WTC11 (cell line): Measurements from ENCODE around the gene TRIM47. TPM values are rescaled to one million over a fixed set of nuclear protein-coding genes. Genes with fewer than 3 reads are reported as not detected.
A peak's percentile ranks its signal among the peaks of the same experiment; 100 is the strongest.

Experiments
- ARID4B ChIP-seq: sonication (generic); formaldehyde crosslinking; IDR thresholded peaks from 2 replicates; pipeline ENCODE4 v1.8.0; 2023; ENCODE audit warnings: missing genetic modification reagents, mild to moderate bottlenecking, borderline replicate concordance
- ATF1 ChIP-seq: sonication (generic); formaldehyde crosslinking; IDR thresholded peaks from 2 replicates; pipeline ENCODE4 v1.8.1; 2023; ENCODE audit warnings: mild to moderate bottlenecking, moderate library complexity, missing genetic modification reagents
- ATF2 ChIP-seq: sonication (generic); formaldehyde crosslinking; IDR thresholded peaks from 2 replicates; pipeline ENCODE4 v1.8.1; 2022; ENCODE audit warnings: low read depth, missing genetic modification reagents, borderline replicate concordance
- ATF3 ChIP-seq: sonication (generic); formaldehyde crosslinking; conservative IDR thresholded peaks from 2 replicates; pipeline ENCODE4 v1.8.1; 2022; ENCODE audit warnings: mild to moderate bottlenecking, missing genetic modification reagents
- ATF6 ChIP-seq: sonication (generic); formaldehyde crosslinking; IDR thresholded peaks from 2 replicates; pipeline ENCODE4 v1.8.1; 2023; ENCODE audit warnings: mild to moderate bottlenecking, missing genetic modification reagents
- CBFB ChIP-seq: sonication (generic); formaldehyde crosslinking; IDR thresholded peaks from 2 replicates; pipeline ENCODE4 v1.8.1; 2022; ENCODE audit warnings: mild to moderate bottlenecking, low read depth, missing genetic modification reagents
- CDX4 ChIP-seq: fragments of 250-450 bp; sonication (Bioruptor Pico); IDR thresholded peaks from 2 replicates; pipeline ENCODE4 v1.9.0; 2021; ENCODE audit warnings: moderate library complexity, mild to moderate bottlenecking, inconsistent platforms, borderline replicate concordance
- CREB1 ChIP-seq: sonication (generic); formaldehyde crosslinking; IDR thresholded peaks from 2 replicates; pipeline ENCODE4 v1.8.0; 2023; ENCODE audit warnings: mild to moderate bottlenecking, missing genetic modification reagents
- E2F4 ChIP-seq: sonication (generic); formaldehyde crosslinking; IDR thresholded peaks from 2 replicates; pipeline ENCODE4 v1.8.1; 2022; ENCODE audit warnings: low read depth, mild to moderate bottlenecking, moderate library complexity, missing genetic modification reagents, borderline replicate concordance
- ERG ChIP-seq: fragments of 250-450 bp; sonication (Bioruptor Pico); IDR thresholded peaks from 2 replicates; pipeline ENCODE4 v1.8.0; 2021; ENCODE audit warnings: mild to moderate bottlenecking
- ESRRA ChIP-seq: sonication (generic); formaldehyde crosslinking; IDR thresholded peaks from 2 replicates; pipeline ENCODE4 v1.8.1; 2022; ENCODE audit warnings: mild to moderate bottlenecking, missing genetic modification reagents, borderline replicate concordance
- HMGA2 ChIP-seq: fragments of 250-450 bp; sonication (Bioruptor Pico); IDR thresholded peaks from 2 replicates; pipeline ENCODE4 v1.4.0; 2021; ENCODE audit warnings: mild to moderate bottlenecking, moderate library complexity
- MAX ChIP-seq: sonication (generic); formaldehyde crosslinking; IDR thresholded peaks from 2 replicates; pipeline ENCODE4 v1.8.0; 2022; ENCODE audit warnings: mild to moderate bottlenecking, missing genetic modification reagents
- MLX ChIP-seq: sonication (generic); formaldehyde crosslinking; IDR thresholded peaks from 2 replicates; pipeline ENCODE4 v1.8.1; 2023; ENCODE audit warnings: mild to moderate bottlenecking, missing genetic modification reagents, moderate library complexity
- MXD4 ChIP-seq: fragments of 250-450 bp; sonication (Bioruptor Pico); IDR thresholded peaks from 2 replicates; pipeline ENCODE4 v1.8.0; 2021; ENCODE audit warnings: mild to moderate bottlenecking, moderate library complexity, borderline replicate concordance
- NR1H2 ChIP-seq: sonication (generic); formaldehyde crosslinking; IDR thresholded peaks from 2 replicates; pipeline ENCODE4 v1.9.0; 2021; ENCODE audit warnings: mild to moderate bottlenecking, moderate library complexity, missing genetic modification reagents
- NR2C2 ChIP-seq: sonication (generic); formaldehyde crosslinking; IDR thresholded peaks from 2 replicates; pipeline ENCODE4 v1.8.0; 2022; ENCODE audit warnings: mild to moderate bottlenecking, missing genetic modification reagents
- NR3C1 ChIP-seq: sonication (generic); formaldehyde crosslinking; conservative IDR thresholded peaks from 2 replicates; pipeline ENCODE4 v1.8.1; 2023; ENCODE audit warnings: low read depth, mild to moderate bottlenecking, missing genetic modification reagents
- SMAD3 ChIP-seq: sonication (generic); formaldehyde crosslinking; IDR thresholded peaks from 2 replicates; pipeline ENCODE4 v1.8.0; 2022; ENCODE audit warnings: missing genetic modification reagents, mild to moderate bottlenecking, borderline replicate concordance
- SMAD4 ChIP-seq: sonication (generic); formaldehyde crosslinking; IDR thresholded peaks from 2 replicates; pipeline ENCODE4 v1.8.0; 2022; ENCODE audit warnings: mild to moderate bottlenecking, missing genetic modification reagents
- TP53 ChIP-seq: sonication (generic); formaldehyde crosslinking; IDR thresholded peaks from 2 replicates; pipeline ENCODE4 v1.8.1; 2023; ENCODE audit warnings: mild to moderate bottlenecking, missing genetic modification reagents
- ZBTB21 ChIP-seq: sonication (generic); formaldehyde crosslinking; IDR thresholded peaks from 2 replicates; pipeline ENCODE4 v1.8.1; 2023; ENCODE audit warnings: mild to moderate bottlenecking, missing genetic modification reagents, borderline replicate concordance
- ZNF219 ChIP-seq: sonication (generic); formaldehyde crosslinking; IDR thresholded peaks from 2 replicates; pipeline ENCODE4 v1.8.0; 2023; ENCODE audit warnings: missing genetic modification reagents, mild to moderate bottlenecking, borderline replicate concordance
- ZNF263 ChIP-seq: sonication (generic); formaldehyde crosslinking; IDR thresholded peaks from 2 replicates; pipeline ENCODE4 v1.8.1; 2022; ENCODE audit warnings: low read depth, mild to moderate bottlenecking, moderate library complexity, missing genetic modification reagents
- ZNF317 ChIP-seq: sonication (generic); formaldehyde crosslinking; IDR thresholded peaks from 2 replicates; pipeline ENCODE4 v1.8.1; 2023; ENCODE audit warnings: low read depth, mild to moderate bottlenecking, moderate library complexity, missing genetic modification reagents, borderline replicate concordance
- ZNF416 ChIP-seq: fragments of 250-450 bp; sonication (Bioruptor Pico); IDR thresholded peaks from 2 replicates; pipeline ENCODE4 v1.9.0; 2021; ENCODE audit warnings: mild to moderate bottlenecking, inconsistent platforms
- total RNA-seq: library from RNA; stranded (reverse); gene quantifications from 3 replicates; pipeline ENCODE4 v1.2.3, GENCODE V29; 2021

Gene TRIM47
- total RNA-seq, 1 experiment from 2014 or later: 10.0 TPM

GRCh38 chr17:75845058-75845711, 33.2 kb downstream of the TRIM47 start (continued):
- TF ChIP-seq ARID4B (no peak), TP53 (CRISPR knock-in tag) (no peak), ERG (CRISPR knock-in tag) (peak; percentile 17; the same call in 1 of the 2 replicates), ZBTB21 (CRISPR knock-in tag) (no peak), CBFB (no peak), MLX (no peak), NR3C1 (no peak), ATF1 (CRISPR knock-in tag) (no peak), E2F4 (no peak), MXD4 (no peak), SMAD3 (CRISPR knock-in tag) (no peak), MAX (CRISPR knock-in tag) (no peak), ZNF416 (CRISPR knock-in tag) (no peak), ZNF263 (CRISPR knock-in tag) (peak; percentile 97), ZNF219 (CRISPR knock-in tag) (no peak), CREB1 (CRISPR knock-in tag) (no peak), ZNF317 (CRISPR knock-in tag) (no peak), CDX4 (CRISPR knock-in tag) (no peak), NR2C2 (no peak), NR1H2 (CRISPR knock-in tag) (no peak), SMAD4 (no peak), HMGA2 (CRISPR knock-in tag) (no peak), ATF6 (CRISPR knock-in tag) (no peak), ATF2 (CRISPR knock-in tag) (no peak), ESRRA (CRISPR knock-in tag) (no peak), ATF3 (CRISPR knock-in tag) (no peak)
